ENCODE results near the gene TAP2. TPM values are rescaled to one million over a fixed set of nuclear protein-coding genes. Genes with fewer than 3 reads are reported as not detected.

Gene TAP2
- total and polyA plus RNA-seq, 10 of the 15 experiments (the other 5 are each of a cell fraction or from before 2014, with no cell fraction given), result 5.3 to 77.2 (median 35.3) TPM

- CTCF ChIA-PET, result interaction anchor here (0.6 to 3.4 kb wide), 8 partner anchors 16 to 400 kb away, joined by 3 to 20 read pairs (median 4); partner anchors contain the start of gene TAP2
- RAD21 ChIA-PET (ENCODE audit: unreplicated experiment), result interaction anchor here (0.8 to 1.7 kb wide), 4 partner anchors 17 to 119 kb away, joined by 3 to 8 read pairs (median 4); partner anchors contain the start of gene TAP2
- Histone ChIP-seq H3K9ac (ENCODE audit: control insufficient read depth, insufficient read depth, low read length) (peak overlapping the region; percentile 89; the same call in 1 of the 2 replicates), H4K20me1 (ENCODE audit: control insufficient read depth, insufficient read depth) (no peaks in the 10 kb centered on the region), H3K4me1 (ENCODE audit: control insufficient read depth, insufficient read depth, low read length) (peaks cover 31% of the 10 kb centered on the region), H3K79me2 (ENCODE audit: control insufficient read depth, insufficient read depth, low read length) (peaks cover 22% of the 10 kb centered on the region), H3K27ac (ENCODE audit: control insufficient read depth, insufficient read depth) (peak overlapping the region; percentile 98), H3K36me3 (ENCODE audit: control insufficient read depth in 2 of 2, insufficient read depth in 2 of 2, low read length in 1 of 2) (peaks cover 1 to 9% of the 10 kb centered on the region in 2 experiments; a peak in 3 of 4 replicates), H3K4me3 (peak overlapping the region; percentile 73; the same call in 1 of the 2 replicates), H2AFZ (ENCODE audit: control insufficient read depth, low read depth, low read length) (no peak overlapping the region), H3K27me3 (replicated peaks in 1 of 2; ENCODE audit: control insufficient read depth in 2 of 2, insufficient read depth in 2 of 2, low read length in 1 of 2) (no peaks in the 10 kb centered on the region), H3K9me3 (replicated peaks; ENCODE audit: control insufficient read depth, insufficient read depth, low read length) (no peaks in the 10 kb centered on the region), H3K4me2 (ENCODE audit: control insufficient read depth, insufficient read depth) (peak overlapping the region; percentile 98)
- SMC1A ChIA-PET (ENCODE audit: uncharacterized antibody, unreplicated experiment), result interaction anchor here (0.8 to 3.0 kb wide), 10 partner anchors 10 to 400 kb away, joined by 3 to 14 read pairs (median 5); partner anchors contain the start of gene TAP2
- ATAC-seq (peak; percentile 6; the same call in 1 of the 3 replicates), DNase-seq (ENCODE audit: low read depth, low spot score) (no peak), FAIRE-seq (no peak)
- TF ChIP-seq SMAD5 (IDR thresholded peaks at IDR 0.05; ENCODE audit: low read depth) (0 out of 2 replicates have a peak, but pooled peaks have one; percentile 29), ZBED1 (IDR thresholded peaks at IDR 0.05; ENCODE audit: borderline replicate concordance) (no peak), NKRF (conservative IDR thresholded peaks at IDR 0.05) (no peak), PML (IDR thresholded peaks at IDR 0.05; ENCODE audit: low read length) (no peak)
- no TSS peak for BruUV-seq (replicated peaks)
- POLR2A ChIA-PET, result interaction anchor here (0.7 to 3.0 kb wide), 2 partner anchors 31 to 158 kb away, joined by 3 to 10 read pairs; no protein-coding TSS in a partner anchor
- WGBS (ENCODE audit: insufficient coverage, insufficient replicate concordance, low lambda C conversion rate, missing lambda C conversion rate), result 41% methylated on average over 2 of the region's 2 CpGs
- in situ Hi-C loops (cut with MboI), result no loop called here
- intact Hi-C loops (cut with micrococcal nuclease; ENCODE audit: unreplicated experiment), result no loop called here
Measured at GRCh38 chr6:32814145-32814544, 24.4 kb downstream of the TAP2 start.

Measured in GM12878 (cell line).